ENCODE data around the gene HEPN1. TPM values are rescaled to one million over a fixed set of nuclear protein-coding genes. Genes with fewer than 3 reads are reported as not detected.

HEPN1 gene
- total and polyA plus RNA-seq, 2 donors (not counting 3 experiments of a cell fraction or from before 2014, with no cell fraction given), result not detected

DNA sequence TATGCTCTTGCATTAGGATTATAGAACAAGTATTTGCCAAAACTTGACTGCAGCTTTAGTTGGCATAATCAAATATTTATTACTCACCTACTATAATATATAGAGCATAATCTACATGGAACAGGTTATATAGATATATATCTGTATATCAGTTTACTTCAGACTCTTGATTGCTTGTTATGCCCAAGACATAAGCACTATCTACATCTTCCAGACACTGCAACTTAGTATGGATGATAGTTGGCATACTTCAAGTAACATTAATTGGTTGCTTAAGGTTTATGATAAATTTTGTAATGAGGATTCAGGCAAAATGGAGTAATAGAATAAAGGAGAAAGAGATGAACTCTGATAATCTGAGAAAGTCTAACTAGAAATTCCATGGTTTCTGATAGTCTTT is 36.0 kb downstream of the HEPN1 start:
- BruUV-seq (replicated peaks), result no TSS peak

More for the DNA sequence above, 36.0 kb downstream of the HEPN1 start:
- intact Hi-C loops (cut with micrococcal nuclease), result loop anchor here (2.0 kb wide), 1 partner anchor 34 kb away; no protein-coding TSS in a partner anchor
- H3K4me3 ChIP-seq (replicated peaks in 1 of 3; ENCODE audit: insufficient read depth in 1 of 3, low read depth in 1 of 3, low read length in 3 of 3), result peak overlapping the region in 1 of 3 experiments; percentile 49
- peaks cover 13% of the 10 kb centered on the region for H3K4me1 ChIP-seq (ENCODE audit: control insufficient read depth, extremely low read depth, insufficient read depth, low read length)
- H3K27ac ChIP-seq (ENCODE audit: insufficient read depth, low read depth, low read length), result no peak overlapping the region
- dilution Hi-C loops (cut with MboI; ENCODE audit: extremely low pct_ligation_motif_present, low sequenced_read_pairs), result no loop called here
- POLR2A ChIA-PET, result interaction anchor here (1.1 to 3.5 kb wide), 2 partner anchors 56 to 79 kb away, joined by 3 to 36 read pairs; partner anchors contain the start of gene ROBO4
- no peak overlapping the region for H3K9ac ChIP-seq (replicated peaks; ENCODE audit: extremely low read depth, insufficient read depth, low read length)
- TF ChIP-seq POLR2AphosphoS5 (IDR thresholded peaks at IDR 0.05; ENCODE audit: insufficient read depth, low read depth, low read length) (no peak), POLR2A (IDR thresholded peaks at IDR 0.05; ENCODE audit: low read depth, low read length) (no peak), FOS (IDR thresholded peaks at IDR 0.05; ENCODE audit: borderline replicate concordance, insufficient read depth, low read length) (no peak), GATA2 (IDR thresholded peaks at IDR 0.05; ENCODE audit: insufficient read depth, insufficient read length, low read depth, low read length) (no peak), JUN (IDR thresholded peaks at IDR 0.05; ENCODE audit: borderline replicate concordance, insufficient read depth, insufficient read length, low read depth) (no peak), EZH2 (IDR thresholded peaks at IDR 0.05; ENCODE audit: borderline replicate concordance, low read depth, low read length, severe bottlenecking) (no peak), MYC (IDR thresholded peaks at IDR 0.05; ENCODE audit: low read depth, low read length) (no peak)
- TF ChIP-seq, protein P1, sequence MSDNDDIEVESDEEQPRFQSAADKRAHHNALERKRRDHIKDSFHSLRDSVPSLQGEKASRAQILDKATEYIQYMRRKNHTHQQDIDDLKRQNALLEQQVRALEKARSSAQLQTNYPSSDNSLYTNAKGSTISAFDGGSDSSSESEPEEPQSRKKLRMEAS (IDR thresholded peaks at IDR 0.05; ENCODE audit: insufficient read depth, insufficient read length), result no peak
- TF ChIP-seq, protein P2, sequence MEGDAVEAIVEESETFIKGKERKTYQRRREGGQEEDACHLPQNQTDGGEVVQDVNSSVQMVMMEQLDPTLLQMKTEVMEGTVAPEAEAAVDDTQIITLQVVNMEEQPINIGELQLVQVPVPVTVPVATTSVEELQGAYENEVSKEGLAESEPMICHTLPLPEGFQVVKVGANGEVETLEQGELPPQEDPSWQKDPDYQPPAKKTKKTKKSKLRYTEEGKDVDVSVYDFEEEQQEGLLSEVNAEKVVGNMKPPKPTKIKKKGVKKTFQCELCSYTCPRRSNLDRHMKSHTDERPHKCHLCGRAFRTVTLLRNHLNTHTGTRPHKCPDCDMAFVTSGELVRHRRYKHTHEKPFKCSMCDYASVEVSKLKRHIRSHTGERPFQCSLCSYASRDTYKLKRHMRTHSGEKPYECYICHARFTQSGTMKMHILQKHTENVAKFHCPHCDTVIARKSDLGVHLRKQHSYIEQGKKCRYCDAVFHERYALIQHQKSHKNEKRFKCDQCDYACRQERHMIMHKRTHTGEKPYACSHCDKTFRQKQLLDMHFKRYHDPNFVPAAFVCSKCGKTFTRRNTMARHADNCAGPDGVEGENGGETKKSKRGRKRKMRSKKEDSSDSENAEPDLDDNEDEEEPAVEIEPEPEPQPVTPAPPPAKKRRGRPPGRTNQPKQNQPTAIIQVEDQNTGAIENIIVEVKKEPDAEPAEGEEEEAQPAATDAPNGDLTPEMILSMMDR (IDR thresholded peaks at IDR 0.05; ENCODE audit: extremely low read depth in 1 of 2, insufficient read depth in 1 of 2, low read depth in 1 of 2, low read length in 2 of 2), result no peak
- no peak for FAIRE-seq
- CTCF ChIA-PET, result interaction anchor here (2.1 to 3.8 kb wide), 3 partner anchors 13 to 79 kb away, joined by 14 to 40 read pairs (median 28); partner anchors contain the start of gene ROBO4
- H3K79me2 ChIP-seq (ENCODE audit: control insufficient read depth, insufficient read depth, low read length), result no peaks in the 10 kb centered on the region
- no peaks in the 10 kb centered on the region for H3K9me3 ChIP-seq (replicated peaks; ENCODE audit: control insufficient read depth, insufficient read depth, low read length)
- H3K27me3 ChIP-seq (ENCODE audit: control insufficient read depth in 2 of 2, insufficient read depth in 2 of 2, low read length in 2 of 2), result peaks cover 0 to 3% of the 10 kb centered on the region in 2 experiments
- H4K20me1 ChIP-seq (replicated peaks; ENCODE audit: control insufficient read depth, extremely low read depth, insufficient read depth, low read length), result no peaks in the 10 kb centered on the region
- peak overlapping the region; percentile 53 for H3K4me2 ChIP-seq (ENCODE audit: insufficient read depth, low read length)
- no peak overlapping the region for H2AFZ ChIP-seq (ENCODE audit: low read depth, low read length)
- no peaks in the 10 kb centered on the region for H3K36me3 ChIP-seq (ENCODE audit: control insufficient read depth in 2 of 2, extremely low read depth in 1 of 2, insufficient read depth in 2 of 2, low read length in 2 of 2)
- H3K9me1 ChIP-seq (replicated peaks; ENCODE audit: control insufficient read depth, extremely low read depth, insufficient read depth, low read length), result no peaks in the 10 kb centered on the region
- no peak for DNase-seq (ENCODE audit: low read depth, low spot score)

All from endothelial cell of umbilical vein (primary cell).